ENCODE results near the gene APBA3. TPM values are rescaled to one million over a fixed set of nuclear protein-coding genes. Genes with fewer than 3 reads are reported as not detected.
"Not testable (repeated sequence)": the region's sequence is repeated elsewhere in the genome, so short reads cannot be mapped to it uniquely, and the experiment has no call there.

The APBA3 gene
- total and polyA plus RNA-seq, 7 experiments from 2014 or later = 30.7 to 77.3 (median 62.3) TPM

GRCh38 chr19:3758297-3758696 is 3.2 kb downstream of the APBA3 start:
- H3K27ac ChIP-seq (ENCODE audit: low read depth, low read length); ATAC-seq; H3K9me3 ChIP-seq (ENCODE audit: control insufficient read depth in 2 of 3, low read length in 3 of 3); H3K4me3 Mint-ChIP-seq; H3K27ac Mint-ChIP-seq; H3K4me3 ChIP-seq (ENCODE audit: low read length); H3K36me3 Mint-ChIP-seq; intact Hi-C loops (cut with micrococcal nuclease); H3K27me3 ChIP-seq (ENCODE audit: control insufficient read depth in 2 of 2, insufficient read depth in 2 of 2, low read length in 2 of 2); H3K27me3 Mint-ChIP-seq; DNase-seq; H3K9me3 Mint-ChIP-seq: not testable (repeated sequence)
- ChIA-PET CTCF (interaction anchor here (1.2 to 1.4 kb wide), 2 partner anchors 8 to 34 kb away, joined by 3 to 4 read pairs; no protein-coding TSS in a partner anchor), POLR2A (interaction anchor here (1.9 kb wide), 1 partner anchor 64 kb away, joined by 5 read pairs; no protein-coding TSS in a partner anchor)
- H3K36me3 ChIP-seq (ENCODE audit: control insufficient read depth in 2 of 3, insufficient read depth in 3 of 3, low read length in 3 of 3) = peaks cover 0 to 31% (median 0%) of the 10 kb centered on the region in 3 experiments
- peaks cover 29 to 76% (median 50%) of the 10 kb centered on the region in 7 donors for H3K4me1 Mint-ChIP-seq
- H3K4me1 ChIP-seq (ENCODE audit: control insufficient read depth in 2 of 2, insufficient read depth in 2 of 2, low read length in 2 of 2) = peaks cover 17 to 34% of the 10 kb centered on the region in 2 donors

GRCh38 chr19:3757705-3758104 is 3.8 kb downstream of the APBA3 start:
- H3K36me3 Mint-ChIP-seq; DNase-seq; H3K27ac ChIP-seq (ENCODE audit: low read depth, low read length); H3K4me3 ChIP-seq (ENCODE audit: low read length); H3K27me3 ChIP-seq (ENCODE audit: control insufficient read depth in 2 of 2, insufficient read depth in 2 of 2, low read length in 2 of 2); H3K9me3 Mint-ChIP-seq; H3K9me3 ChIP-seq (ENCODE audit: control insufficient read depth in 2 of 3, low read length in 3 of 3); H3K27me3 Mint-ChIP-seq; ATAC-seq; intact Hi-C loops (cut with micrococcal nuclease): not testable (repeated sequence)
- ChIA-PET POLR2A (interaction anchor here (1.9 kb wide), 1 partner anchor 64 kb away, joined by 5 read pairs; no protein-coding TSS in a partner anchor), CTCF (interaction anchor here (0.7 to 1.4 kb wide), 3 partner anchors 8 to 512 kb away, joined by 3 to 4 read pairs (median 3); no protein-coding TSS in a partner anchor)
- Mint-ChIP-seq H3K27ac (peak overlapping the region in 1 of 9 donors; percentile 74), H3K4me1 (peaks cover 29 to 70% (median 44%) of the 10 kb centered on the region in 7 donors), H3K4me3 (peak overlapping the region in 2 of 10 donors; percentile 23 to 38)
- peaks cover 0 to 37% (median 0%) of the 10 kb centered on the region in 3 experiments for H3K36me3 ChIP-seq (ENCODE audit: control insufficient read depth in 2 of 3, insufficient read depth in 3 of 3, low read length in 3 of 3)
- H3K4me1 ChIP-seq (ENCODE audit: control insufficient read depth in 2 of 2, insufficient read depth in 2 of 2, low read length in 2 of 2) = peaks cover 13 to 31% of the 10 kb centered on the region in 2 donors

DNA sequence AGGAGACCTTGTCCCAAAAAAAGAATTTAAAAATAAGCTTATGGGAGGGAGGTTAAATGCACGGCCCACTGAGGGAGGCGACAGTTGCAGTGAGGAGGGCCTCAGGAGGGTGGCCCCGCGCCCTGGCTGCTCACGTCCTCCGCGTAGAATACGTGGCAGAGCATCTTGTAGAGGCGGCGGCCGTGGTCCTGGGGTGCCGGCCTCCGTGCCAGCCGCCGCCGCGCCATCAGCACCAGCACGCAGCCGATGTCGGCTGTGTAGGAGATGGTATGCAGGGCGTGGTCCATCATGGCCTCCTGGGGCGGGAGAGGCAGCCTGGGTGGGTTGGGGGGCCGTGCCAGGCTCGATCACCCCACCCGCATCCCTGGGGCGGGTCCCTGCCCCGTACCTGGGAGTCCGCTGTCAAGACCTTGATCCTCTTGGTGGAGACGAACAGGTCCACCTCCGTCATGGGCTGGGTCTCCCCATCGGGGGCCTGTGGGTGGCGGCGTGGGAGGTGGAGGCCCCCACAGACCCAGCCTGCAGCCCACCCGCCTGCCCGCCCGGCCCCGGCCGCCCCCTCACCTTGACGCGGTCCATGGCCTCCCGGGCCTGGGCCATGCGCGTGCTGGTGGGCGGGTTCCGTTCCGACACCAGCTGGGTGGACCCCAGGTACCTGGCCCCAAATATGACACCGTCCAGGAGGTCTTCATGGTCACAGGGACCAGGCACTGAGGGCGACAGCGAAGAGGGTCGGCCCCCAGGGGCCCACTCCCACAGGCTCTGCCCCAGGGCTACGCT is 7.7 kb downstream of the APBA3 start:
- Histone ChIP-seq H3K27me3 (ENCODE audit: control insufficient read depth in 2 of 2, insufficient read depth in 2 of 2, low read length in 2 of 2) (no peaks in the 10 kb centered on the region), H3K4me3 (ENCODE audit: low read length) (no peak overlapping the region), H3K9me3 (ENCODE audit: control insufficient read depth in 2 of 3, low read length in 3 of 3) (no peaks in the 10 kb centered on the region), H3K4me1 (ENCODE audit: control insufficient read depth in 2 of 2, insufficient read depth in 2 of 2, low read length in 2 of 2) (peaks cover 1 to 3% of the 10 kb centered on the region in 2 donors), H3K27ac (ENCODE audit: low read depth, low read length) (no peak overlapping the region), H3K36me3 (ENCODE audit: control insufficient read depth in 2 of 3, insufficient read depth in 3 of 3, low read length in 3 of 3) (peaks cover 0 to 70% (median 0%) of the 10 kb centered on the region in 3 experiments)
- H3K4me3 Mint-ChIP-seq = no peak overlapping the region
- peaks cover 0 to 2% (median 0%) of the 10 kb centered on the region in 11 donors for H3K9me3 Mint-ChIP-seq
- CTCF ChIA-PET = no interaction called here
- H3K36me3 Mint-ChIP-seq = peaks cover 6 to 23% (median 9%) of the 10 kb centered on the region in 5 donors
- H3K27me3 Mint-ChIP-seq = no peaks in the 10 kb centered on the region
- ATAC-seq (no peak), DNase-seq (no peak)
- peaks cover 16 to 36% (median 19%) of the 10 kb centered on the region in 7 donors for H3K4me1 Mint-ChIP-seq
- POLR2A ChIA-PET = interaction anchor here (2.1 kb wide), 1 partner anchor 14 kb away, joined by 6 read pairs; no protein-coding TSS in a partner anchor
- peak overlapping the region in 1 of 9 donors; percentile 25 for H3K27ac Mint-ChIP-seq
- intact Hi-C loops (cut with micrococcal nuclease) = no loop called here

- ChIA-PET CTCF (no interaction called here), POLR2A (interaction anchor here (2.1 kb wide), 1 partner anchor 12 kb away, joined by 6 read pairs; no protein-coding TSS in a partner anchor)
- H3K4me3 Mint-ChIP-seq = no peak overlapping the region
- H3K36me3 Mint-ChIP-seq = peaks cover 6 to 23% (median 9%) of the 10 kb centered on the region in 5 donors
- ATAC-seq (no peak), DNase-seq (no peak)
- Histone ChIP-seq H3K36me3 (ENCODE audit: control insufficient read depth in 2 of 3, insufficient read depth in 3 of 3, low read length in 3 of 3) (peaks cover 0 to 60% (median 0%) of the 10 kb centered on the region in 3 experiments), H3K9me3 (ENCODE audit: control insufficient read depth in 2 of 3, low read length in 3 of 3) (no peaks in the 10 kb centered on the region), H3K4me3 (ENCODE audit: low read length) (no peak overlapping the region), H3K27ac (ENCODE audit: low read depth, low read length) (no peak overlapping the region), H3K27me3 (ENCODE audit: control insufficient read depth in 2 of 2, insufficient read depth in 2 of 2, low read length in 2 of 2) (no peaks in the 10 kb centered on the region), H3K4me1 (ENCODE audit: control insufficient read depth in 2 of 2, insufficient read depth in 2 of 2, low read length in 2 of 2) (no peaks in the 10 kb centered on the region)
- no peaks in the 10 kb centered on the region for H3K27me3 Mint-ChIP-seq
- no peak overlapping the region for H3K27ac Mint-ChIP-seq
- H3K4me1 Mint-ChIP-seq = peaks cover 14 to 28% (median 18%) of the 10 kb centered on the region in 7 donors
- intact Hi-C loops (cut with micrococcal nuclease) = no loop called here
- peaks cover 0 to 2% (median 0%) of the 10 kb centered on the region in 11 donors for H3K9me3 Mint-ChIP-seq
Measured at GRCh38 chr19:3752492-3752891, 9.0 kb downstream of the APBA3 start.

- CTCF ChIA-PET = no interaction called here
- no peaks in the 10 kb centered on the region for H3K4me1 ChIP-seq (ENCODE audit: control insufficient read depth in 2 of 2, insufficient read depth in 2 of 2, low read length in 2 of 2)
- intact Hi-C loops (cut with micrococcal nuclease) = no loop called here
Measured at GRCh38 chr19:3751236-3751635, 10.3 kb downstream of the APBA3 start.

DNA sequence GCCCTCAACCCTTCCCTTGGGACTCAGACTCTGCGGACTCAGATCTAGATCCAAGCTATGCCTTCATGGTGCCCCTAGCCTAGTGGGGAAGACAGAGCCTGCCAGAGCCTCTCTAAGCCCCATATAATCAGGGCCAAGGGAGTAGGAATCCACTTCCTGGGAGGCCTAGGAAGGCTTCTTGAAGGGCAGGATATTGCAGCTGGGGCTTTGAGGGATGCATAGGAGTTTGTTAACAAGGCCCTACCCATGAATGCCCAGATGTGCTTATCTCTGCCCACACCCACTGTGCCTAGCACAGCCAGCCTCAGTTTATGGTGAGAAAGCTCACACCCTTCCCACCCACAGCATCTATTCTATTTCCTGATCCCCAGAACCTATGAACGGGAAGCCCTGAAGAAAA is 11.3 kb downstream of the APBA3 start:
- POLR2A ChIA-PET = interaction anchor here (1.0 to 2.1 kb wide), 4 partner anchors 10 to 13 kb away, joined by 3 to 11 read pairs (median 5); partner anchors contain the start of gene APBA3
- CTCF ChIA-PET = interaction anchor here (1.1 to 1.7 kb wide), 3 partner anchors 8 to 12 kb away, joined by 3 to 4 read pairs (median 4); partner anchors contain the start of genes APBA3 and MRPL54
- H3K27ac ChIP-seq (ENCODE audit: low read depth, low read length) = no peak overlapping the region
- H3K9me3 ChIP-seq (ENCODE audit: control insufficient read depth in 2 of 3, low read length in 3 of 3) = no peaks in the 10 kb centered on the region
- Mint-ChIP-seq H3K4me1 (peaks cover 6 to 10% (median 9%) of the 10 kb centered on the region in 7 donors), H3K4me3 (no peak overlapping the region), H3K36me3 (peaks cover 6 to 22% (median 9%) of the 10 kb centered on the region in 5 donors), H3K27ac (no peak overlapping the region), H3K9me3 (peaks cover 0 to 2% (median 0%) of the 10 kb centered on the region in 11 donors), H3K27me3 (no peaks in the 10 kb centered on the region)
- no peak for DNase-seq
- H3K36me3 ChIP-seq (ENCODE audit: control insufficient read depth in 2 of 3, insufficient read depth in 3 of 3, low read length in 3 of 3) = peaks cover 0 to 51% (median 0%) of the 10 kb centered on the region in 3 experiments
- H3K27me3 ChIP-seq (ENCODE audit: control insufficient read depth in 2 of 2, insufficient read depth in 2 of 2, low read length in 2 of 2) = no peaks in the 10 kb centered on the region
- no peaks in the 10 kb centered on the region for H3K4me1 ChIP-seq (ENCODE audit: control insufficient read depth in 2 of 2, insufficient read depth in 2 of 2, low read length in 2 of 2)
- ATAC-seq = no peak
- intact Hi-C loops (cut with micrococcal nuclease) = no loop called here
- no peak overlapping the region for H3K4me3 ChIP-seq (ENCODE audit: low read length)

More at GRCh38 chr19:3751236-3751635, 10.3 kb downstream of the APBA3 start:
- Mint-ChIP-seq H3K27me3 (no peaks in the 10 kb centered on the region), H3K36me3 (peaks cover 6 to 23% (median 9%) of the 10 kb centered on the region in 5 donors), H3K4me3 (no peak overlapping the region), H3K9me3 (peaks cover 0 to 2% (median 0%) of the 10 kb centered on the region in 11 donors), H3K27ac (no peak overlapping the region), H3K4me1 (peaks cover 12 to 18% (median 13%) of the 10 kb centered on the region in 7 donors)
- DNase-seq = no peak
- POLR2A ChIA-PET = interaction anchor here (1.4 to 2.1 kb wide), 2 partner anchors 10 to 11 kb away, joined by 4 to 11 read pairs; partner anchors contain the start of gene APBA3
- no peak overlapping the region for H3K4me3 ChIP-seq (ENCODE audit: low read length)
- H3K36me3 ChIP-seq (ENCODE audit: control insufficient read depth in 2 of 3, insufficient read depth in 3 of 3, low read length in 3 of 3) = peaks cover 0 to 51% (median 0%) of the 10 kb centered on the region in 3 experiments
- ATAC-seq = no peak
- H3K27me3 ChIP-seq (ENCODE audit: control insufficient read depth in 2 of 2, insufficient read depth in 2 of 2, low read length in 2 of 2) = no peaks in the 10 kb centered on the region
- no peaks in the 10 kb centered on the region for H3K9me3 ChIP-seq (ENCODE audit: control insufficient read depth in 2 of 3, low read length in 3 of 3)
- no peak overlapping the region for H3K27ac ChIP-seq (ENCODE audit: low read depth, low read length)
